Measurements from ENCODE around the gene SLC35E3.
A peak's percentile ranks its signal among the peaks of the same experiment; 100 is the strongest.

SLC35E3 gene

DNA sequence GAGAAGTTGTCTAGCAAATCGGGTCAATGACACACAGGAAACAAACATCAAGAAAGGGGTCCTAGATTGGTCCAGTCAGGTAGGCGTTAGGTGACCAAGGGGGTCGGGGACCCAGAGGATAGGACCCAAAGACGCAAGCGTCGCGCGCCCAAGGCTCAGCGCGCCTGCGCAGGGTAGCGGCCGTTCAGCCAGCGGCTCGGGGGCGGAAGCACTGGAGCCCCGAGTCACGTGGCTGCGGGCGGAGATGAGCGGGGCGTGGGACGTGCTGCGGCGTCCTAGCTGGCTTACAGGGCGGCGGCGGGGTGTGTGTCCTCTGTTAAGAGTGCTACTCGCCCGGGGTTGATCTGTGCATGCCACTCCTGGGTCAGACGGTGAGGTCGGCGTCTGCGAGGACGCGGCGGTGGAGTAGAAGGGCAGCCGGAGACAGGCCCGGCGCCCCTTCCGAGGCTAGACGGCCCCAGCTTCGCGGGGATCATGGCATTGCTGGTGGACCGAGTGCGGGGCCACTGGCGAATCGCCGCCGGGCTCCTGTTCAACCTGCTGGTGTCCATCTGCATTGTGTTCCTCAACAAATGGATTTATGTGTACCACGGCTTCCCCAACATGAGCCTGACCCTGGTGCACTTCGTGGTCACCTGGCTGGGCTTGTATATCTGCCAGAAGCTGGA, at the start of gene SLC35E3:
SLC35E3 (plus strand) TSS at position 273 of the 668 bp plus-strand sequence; CDS start at position 475, 202 bp downstream.
- DNase-seq = peak; percentile 55

DNA sequence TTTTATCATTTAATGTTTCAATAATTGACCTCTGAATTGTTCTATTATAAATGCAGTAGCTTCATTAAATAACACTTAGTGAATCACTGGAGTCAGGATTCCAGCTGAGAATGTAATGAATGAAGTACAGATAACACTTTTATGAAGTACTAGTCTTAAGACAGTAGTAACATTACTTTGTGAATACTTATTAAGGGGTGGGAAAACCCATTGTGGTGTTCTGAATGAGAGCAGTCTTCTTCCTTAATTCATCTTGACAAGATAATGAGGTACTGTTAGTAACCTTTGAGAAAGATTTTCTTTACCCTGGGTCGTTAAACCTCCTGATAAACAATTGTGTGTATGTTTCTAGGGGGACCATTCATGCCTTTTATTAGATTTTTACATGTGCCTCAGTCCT, 46.5 kb upstream of the SLC35E3 start:
- no peak for DNase-seq

DNA sequence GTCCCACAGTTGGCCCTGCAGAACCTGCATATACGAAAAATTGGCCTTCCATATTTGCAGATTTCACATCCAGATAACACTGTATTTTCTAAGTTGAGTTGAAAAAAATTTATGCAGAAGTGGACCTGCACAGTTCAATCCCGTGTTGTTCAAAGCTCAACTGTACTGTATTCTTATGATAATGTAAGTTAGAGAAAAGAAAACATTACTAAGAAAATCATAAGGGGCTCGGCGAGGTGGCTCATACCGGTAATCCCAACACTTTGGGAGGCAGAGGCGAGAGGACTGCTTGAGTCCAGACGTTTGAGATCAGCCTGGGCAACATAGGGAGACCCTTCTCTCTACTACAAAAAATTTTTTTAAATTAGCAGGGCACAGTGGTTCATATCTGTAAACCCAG, 18.2 kb upstream of the SLC35E3 start:
- DNase-seq = no peak

DNA sequence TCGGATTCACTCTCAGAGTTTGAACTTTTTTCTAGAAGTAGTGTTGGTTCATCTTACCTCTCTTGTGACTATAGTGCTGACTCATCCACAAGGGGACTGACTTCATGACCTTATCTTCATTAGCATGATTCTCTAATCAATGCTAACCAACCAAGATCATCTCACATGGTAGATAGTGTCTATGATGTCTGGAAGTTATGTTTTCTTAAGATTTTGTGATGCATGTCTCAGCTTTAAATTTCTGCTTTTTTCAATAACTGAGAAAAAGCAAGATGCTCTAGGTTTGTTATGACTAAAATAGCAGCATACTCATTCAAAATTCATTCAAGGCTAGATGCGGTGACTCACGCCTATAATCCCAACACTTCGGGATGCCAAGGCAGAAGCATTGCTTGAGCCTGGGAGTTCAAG, 12.3 kb upstream of the SLC35E3 start:
- DNase-seq = no peak

DNA sequence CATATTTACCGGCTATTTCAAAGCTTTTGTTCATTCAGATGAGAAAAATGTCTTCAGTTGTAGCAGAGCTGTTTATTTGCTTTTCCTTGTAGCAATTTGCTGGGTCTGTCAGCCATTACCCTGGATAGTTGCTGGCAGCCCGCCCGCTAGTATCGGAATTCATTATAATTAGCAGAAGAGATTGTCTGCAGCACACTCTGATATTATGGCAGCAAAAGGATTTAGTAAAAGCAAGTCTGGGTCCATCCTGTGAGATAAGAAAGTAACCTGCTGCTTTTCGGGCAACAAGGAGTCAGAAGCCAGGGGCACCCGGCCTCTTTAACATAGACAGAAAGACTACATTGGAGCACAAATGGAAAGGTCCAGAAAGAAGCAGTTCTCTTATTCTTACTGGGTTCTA, 6.1 kb upstream of the SLC35E3 start:
- DNase-seq = no peak

DNA sequence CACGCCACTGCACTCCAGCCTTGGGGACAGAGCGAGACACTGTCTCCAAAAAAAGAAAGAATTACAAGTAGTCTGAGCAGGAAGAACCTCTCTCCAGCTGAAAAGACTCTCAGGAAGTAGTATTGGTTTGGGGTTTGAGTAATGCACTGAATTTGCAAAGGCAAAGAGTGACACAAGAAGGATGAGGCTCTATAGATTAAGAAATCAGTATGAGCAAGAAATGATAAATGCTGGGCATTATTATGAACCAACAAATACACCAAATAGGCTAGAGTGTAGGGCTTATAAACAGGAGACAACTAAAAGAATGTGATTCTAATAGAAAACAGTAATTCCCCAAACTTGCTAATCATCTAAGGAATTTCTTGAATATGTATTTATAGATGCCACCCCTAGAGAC, 2.6 kb upstream of the SLC35E3 start:
- no peak for DNase-seq

DNA sequence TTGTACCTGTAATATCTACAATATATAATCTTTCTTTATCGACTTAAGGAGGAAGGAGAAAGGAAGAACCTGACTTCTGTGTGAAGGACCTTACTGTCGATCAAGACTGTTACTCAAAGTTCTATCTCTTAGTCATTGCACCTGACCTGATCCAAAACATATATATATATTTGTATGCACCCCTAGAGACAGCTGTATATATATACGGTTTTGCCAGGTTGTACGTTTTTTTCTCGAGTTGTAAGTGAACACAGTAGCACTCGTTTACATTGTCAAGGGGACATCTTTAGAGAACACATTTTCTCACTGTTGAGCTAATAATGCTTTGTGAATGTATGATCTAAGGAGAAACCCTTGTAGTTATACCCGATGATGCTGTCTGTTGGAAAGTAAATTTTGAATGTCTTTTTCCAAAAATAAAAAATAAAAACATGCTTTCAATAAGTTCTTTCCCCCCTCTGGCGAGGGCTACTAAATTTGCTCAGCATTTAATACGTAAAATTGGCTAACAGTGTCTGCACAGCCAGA, 536 bp upstream of the SLC35E3 start:
- no peak for DNase-seq

DNA sequence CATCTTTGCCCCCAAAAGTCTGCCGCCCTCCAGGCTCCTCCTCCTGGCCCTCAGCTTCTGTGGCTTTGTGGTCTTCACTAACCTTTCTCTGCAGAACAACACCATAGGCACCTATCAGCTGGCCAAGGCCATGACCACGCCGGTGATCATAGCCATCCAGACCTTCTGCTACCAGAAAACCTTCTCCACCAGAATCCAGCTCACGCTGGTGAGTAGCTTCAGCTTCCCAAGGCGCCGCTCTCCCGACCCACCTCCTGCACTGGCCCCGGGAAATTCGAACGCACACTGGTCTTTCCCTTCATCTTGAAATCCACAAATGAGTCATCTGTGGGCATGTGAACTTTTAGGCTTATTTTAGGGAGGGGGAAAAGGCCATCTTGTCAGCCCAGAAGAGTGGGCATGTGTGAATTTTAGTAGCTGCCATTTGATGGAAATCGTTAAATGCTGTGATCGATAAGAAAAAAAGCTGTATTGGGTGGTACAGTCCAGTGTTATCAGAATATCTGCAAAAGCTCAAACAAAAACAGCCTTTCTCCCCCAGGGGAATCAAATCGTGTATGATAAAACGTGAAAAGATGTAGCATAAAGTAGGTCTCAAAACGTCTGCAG, 700 bp downstream of the SLC35E3 start:
- DNase-seq = peak; percentile 3

DNA sequence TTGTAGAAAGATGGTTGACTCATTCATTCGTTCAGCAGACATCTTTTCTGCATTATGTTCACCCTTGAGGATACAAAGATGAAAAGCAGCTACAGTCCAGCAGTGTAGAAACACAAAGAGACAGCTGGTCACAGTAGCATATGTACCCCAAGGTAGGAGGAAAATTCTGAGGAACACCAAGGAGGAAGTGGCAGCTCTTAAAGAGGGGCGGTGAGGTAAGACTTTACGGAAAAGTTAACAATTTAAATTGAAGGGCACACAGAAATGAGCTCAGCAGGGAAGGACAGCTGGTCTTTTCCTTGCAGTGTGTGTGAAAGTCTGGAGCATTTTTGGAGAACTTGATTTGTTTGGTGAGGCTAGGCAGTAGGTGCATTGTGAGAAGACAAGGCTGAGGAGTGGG, 3.5 kb downstream of the SLC35E3 start:
- no peak for DNase-seq

DNA sequence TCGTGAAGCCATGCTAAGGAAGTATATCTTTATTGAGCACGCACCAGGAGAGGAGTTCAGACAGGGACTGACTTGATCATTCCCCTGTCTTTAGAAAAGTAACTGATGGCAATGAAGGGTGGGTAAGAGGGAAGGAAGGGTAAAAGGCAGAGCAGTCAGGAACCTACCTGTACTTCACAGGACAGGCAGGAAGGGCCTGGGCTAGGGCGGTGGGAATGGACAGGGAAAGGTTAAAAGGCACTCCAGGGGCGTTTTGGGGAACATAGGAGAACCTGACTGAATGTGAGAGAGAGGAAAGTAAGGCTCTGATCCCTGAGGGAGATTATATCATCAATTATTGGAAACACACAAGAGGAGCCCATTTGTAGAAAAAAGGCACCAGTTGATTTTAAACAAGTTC, 3.9 kb downstream of the SLC35E3 start:
- no peak for DNase-seq

DNA sequence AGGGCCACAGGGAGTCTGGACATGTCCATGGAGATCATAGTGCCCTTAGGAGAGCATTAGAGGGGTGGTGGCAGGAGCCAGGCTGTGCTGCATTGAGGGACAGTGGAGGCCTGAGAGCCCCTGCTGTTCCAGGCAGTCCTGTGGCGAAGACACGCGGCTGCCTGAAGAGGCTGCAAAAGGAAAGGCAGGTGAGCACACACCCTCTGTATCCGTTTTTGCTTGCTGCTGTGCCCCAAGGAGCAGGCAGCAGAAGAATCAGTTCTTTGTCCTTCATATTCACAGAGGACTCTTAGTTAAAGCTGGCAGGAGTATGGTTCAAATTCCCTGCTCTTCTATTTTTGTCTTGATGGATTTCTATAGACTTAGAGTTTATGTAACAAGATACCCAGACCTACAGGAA, 4.5 kb downstream of the SLC35E3 start:
- DNase-seq = no peak

DNA sequence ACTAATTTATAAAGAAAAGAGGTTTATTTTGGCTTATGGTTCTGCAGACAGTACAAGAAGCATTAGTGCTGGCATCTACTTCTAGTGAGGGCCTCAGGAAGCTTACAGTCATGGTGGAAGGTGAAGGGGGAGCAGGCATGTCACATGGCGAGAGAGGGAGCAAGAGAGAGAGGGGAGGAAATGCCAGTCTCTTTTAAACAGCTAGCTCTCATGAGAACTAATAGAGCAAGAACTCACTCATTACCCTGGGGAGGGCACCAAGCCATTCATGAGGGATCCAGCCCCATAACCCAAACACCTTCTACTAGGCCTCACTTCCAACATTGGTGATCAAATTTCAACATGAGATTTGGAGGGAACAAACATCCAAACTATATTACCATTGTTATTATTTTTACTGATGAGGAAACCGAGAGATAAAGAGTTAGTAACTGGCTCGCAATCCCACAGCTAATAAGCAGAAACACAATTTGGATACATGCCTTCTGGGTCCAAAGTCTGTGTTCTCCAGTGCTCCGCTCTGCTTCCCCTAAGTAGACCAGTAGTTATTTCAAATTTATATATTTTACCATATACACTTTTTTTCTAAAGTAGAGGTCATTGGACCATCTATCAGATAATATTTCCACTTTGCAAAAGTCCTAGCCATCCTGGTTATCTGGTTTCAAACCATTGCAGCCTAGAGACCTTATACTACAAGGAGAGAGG, 9.7 kb downstream of the SLC35E3 start:
- no peak for DNase-seq

DNA sequence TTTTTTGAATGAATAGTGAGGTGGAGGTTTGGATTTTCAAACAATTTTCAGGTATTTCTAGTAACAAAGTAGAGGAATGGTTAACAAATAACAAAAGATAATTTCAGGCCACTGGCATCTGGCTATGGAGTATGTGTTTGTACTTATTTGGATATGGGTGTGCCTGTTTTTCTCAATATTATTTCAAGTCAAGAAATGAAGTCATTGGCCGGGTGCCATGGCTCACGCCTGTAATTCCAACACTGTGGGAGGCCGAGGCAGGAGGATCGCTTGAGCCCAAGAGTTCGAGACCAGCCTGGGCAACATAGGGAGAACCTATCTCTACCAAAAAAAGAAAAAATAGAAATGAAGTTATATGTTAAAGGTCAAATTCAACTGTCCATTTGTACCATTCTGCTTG, 13.9 kb downstream of the SLC35E3 start:
- no peak for DNase-seq

DNA sequence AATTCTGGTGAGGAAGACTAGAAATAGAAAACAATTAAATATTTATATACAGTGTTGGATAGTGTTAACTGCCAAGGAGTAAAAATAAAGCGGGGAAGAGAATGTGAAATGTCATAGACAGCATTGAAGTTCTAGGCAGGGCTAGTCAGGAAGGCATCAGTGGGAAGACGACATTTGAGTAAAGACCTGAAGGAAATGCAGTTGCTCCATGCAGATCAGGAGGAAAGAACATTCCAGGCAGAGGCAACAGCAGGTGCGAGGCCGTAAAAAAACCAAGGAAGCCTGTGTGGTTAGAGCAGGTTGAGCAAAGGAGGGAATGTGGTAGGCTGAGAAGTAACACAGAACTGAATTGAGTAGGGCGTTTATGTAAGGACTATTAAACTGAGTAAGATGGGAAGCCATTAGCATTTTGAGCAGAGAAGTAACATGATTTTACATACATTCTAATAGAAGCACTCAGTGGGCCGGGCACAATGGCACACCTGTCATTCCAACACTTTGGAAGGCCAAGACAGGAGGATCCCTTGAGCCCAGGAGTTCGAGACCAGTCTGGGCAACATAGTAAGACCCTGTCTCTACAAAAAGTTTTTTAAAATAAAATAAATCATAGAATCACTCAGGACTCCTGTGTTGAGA, 14.9 kb downstream of the SLC35E3 start:
- no peak for DNase-seq

DNA sequence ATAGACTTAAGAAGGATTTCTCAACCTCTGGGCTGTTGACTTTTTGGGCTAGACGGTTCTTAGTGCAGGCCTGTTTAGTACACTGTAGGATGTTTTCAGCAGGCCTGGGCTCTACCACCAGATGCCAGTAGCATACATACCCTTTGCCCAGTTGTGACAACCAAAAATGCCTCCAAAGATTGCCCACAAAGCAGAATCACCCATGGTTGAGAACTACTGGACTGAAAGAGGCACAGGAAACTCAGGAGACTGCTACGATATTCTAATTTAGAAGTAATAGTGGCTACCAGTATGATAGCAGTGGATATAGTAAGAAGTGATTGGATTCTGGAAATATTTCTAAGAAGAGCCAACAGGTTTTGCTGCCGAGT, 15.5 kb downstream of the SLC35E3 start:
- no peak for DNase-seq

DNA sequence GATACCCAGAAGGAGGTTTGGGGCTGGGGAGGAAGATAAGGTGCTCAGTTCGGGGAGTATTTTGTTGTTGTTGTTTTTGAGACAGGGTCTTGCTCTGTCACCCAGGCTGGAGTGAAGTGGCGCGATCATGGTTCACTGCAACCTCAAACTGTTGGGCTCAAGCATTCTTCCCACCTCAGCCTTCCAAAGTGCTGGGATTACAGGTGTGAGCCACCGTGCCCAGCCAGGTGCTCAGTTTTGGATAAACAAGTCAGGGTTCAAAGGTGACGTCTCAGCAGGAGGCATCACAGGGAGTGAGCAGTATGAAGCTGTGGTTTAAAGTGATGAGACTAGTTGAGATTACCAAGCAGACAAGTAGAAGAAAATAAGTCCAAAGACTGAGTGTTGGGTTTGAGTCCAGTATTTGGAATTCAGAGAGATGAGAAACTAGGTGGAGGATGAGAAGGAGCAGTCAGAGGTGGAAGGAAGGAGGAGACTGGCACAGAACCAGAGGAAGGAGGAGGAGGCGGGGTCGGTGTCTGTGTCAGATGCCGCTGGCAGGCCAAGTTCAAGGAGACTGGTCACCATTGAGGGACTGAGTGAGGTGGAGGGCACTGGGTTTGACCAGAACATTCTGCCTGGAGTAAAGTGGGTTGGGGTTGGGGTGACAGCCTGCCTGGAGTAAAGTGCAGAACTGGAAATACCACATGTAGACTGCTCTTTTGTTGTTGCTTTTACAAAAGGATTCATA, 16.1 kb downstream of the SLC35E3 start:
- no peak for DNase-seq

DNA sequence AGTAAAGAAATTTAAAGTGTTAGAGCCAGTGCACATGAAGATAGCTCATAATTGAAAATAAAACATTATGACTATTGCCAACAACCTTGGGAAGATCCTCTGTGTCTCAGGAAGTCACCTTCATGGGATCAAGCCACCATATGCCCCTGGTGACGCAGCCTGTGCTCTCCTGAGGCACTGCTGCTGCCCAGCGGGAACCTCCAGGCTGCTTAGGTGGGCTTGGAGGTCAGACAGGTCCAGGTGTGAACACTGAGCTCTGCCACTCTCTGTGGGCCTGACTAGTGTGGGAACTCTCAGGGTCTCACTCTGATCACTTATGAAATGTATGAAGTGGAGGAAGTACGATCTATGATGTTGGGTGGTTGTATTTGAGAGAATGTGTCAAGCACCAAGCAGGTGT, 16.7 kb downstream of the SLC35E3 start:
- DNase-seq = peak; percentile 43

DNA sequence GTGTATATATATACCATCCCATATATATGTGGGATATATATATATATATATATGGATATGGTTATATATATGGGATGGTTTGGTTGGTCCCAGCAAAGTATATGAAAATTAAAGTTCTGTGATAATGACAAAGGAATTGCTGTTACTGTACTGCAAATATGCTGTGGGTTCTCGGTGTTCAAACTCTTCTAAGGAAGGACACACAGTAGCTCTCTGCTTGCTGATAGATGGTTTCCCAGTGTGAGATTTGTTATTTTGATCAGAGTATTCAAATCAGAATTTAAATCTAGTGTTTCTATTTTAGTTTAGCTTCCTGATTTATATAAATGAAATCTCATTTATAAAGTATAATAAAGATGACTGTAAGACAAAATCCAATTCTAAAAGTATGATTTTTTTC, 19.7 kb downstream of the SLC35E3 start:
- DNase-seq = no peak

DNA sequence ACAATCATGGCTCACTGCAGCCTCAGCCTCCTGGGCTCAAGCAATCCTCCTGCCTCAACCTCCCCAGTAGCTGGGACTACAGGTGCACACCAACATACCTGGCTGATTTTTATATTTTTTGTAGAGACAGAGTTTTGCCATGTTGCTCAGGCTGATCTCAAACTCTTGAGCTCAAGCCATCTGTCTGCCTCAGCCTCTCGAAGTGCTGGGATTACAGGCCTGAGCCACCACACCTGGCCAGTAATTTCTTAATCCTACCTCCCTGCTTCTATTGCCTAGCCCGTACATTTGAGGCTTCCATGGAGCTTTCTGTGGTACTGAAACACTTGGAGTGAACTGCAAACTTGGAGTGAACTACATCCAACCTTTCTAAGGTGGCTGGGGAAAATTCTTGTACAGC, 20.7 kb downstream of the SLC35E3 start:
- DNase-seq = peak; percentile 57

DNA sequence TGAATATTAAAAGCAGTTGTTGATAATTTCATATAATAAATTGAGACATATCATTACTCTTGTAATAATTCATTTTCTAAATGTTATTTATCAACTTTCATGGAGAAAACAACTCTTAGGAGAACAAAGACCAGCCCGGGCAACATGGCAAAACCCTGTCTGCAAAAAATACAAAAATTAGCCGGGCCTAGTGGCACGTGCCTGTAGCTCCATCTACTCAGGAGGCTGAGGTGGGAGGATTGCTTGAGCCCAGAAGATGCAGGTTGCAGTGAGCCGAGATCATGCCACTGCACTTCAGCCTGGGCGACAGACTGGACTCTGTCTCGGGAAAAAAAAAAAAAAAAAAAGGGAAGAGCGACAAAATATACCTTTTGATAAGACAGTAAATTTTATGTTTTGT, 21.2 kb downstream of the SLC35E3 start:
- DNase-seq = no peak

DNA sequence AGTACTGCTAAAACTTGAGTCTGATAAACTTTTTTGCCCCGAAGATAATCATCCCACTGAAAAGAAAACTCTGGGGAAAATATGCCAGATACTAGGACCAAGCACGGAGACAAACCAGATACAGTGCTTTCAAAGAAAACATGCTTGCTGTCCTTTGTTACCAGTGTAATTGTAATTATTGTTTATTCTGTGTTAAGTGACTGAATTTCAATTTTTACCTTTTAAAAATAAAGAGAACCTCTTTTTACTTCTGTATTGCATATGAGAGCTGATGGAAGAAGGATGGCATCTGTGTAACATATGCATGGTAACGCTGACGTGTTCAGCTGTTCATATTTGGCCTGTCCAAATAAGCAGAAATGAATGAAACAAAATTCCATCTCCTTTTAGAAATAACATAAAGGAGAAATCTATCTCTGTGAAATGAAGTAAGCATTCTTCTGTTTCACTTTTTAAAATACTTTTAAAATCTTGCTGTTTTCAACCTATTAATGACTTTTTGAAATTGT, 22.5 kb downstream of the SLC35E3 start:
- DNase-seq = no peak

DNA sequence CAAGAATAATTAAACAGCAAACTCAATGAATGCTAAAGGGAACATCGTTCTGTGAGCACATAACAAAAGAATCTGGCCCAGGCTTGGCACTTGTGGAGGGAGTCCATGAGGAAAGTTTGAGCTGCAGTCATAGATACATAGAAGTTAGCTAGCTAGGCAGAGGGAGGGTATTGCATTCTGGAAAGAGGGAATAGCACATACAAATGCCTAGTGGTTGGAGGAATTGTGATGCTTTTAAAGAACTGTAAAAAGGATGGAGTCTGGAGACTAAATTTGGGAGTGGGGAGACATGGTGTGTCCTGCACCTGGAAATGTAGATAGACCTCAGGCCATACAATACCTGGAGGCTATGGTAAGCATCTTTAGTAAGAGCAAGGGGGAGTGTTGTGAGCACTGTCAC, 24.0 kb downstream of the SLC35E3 start:
- no peak for DNase-seq
